NCI-H1092 (cell line): ENCODE data around the gene SRP54.
A peak's percentile ranks its signal among the peaks of the same experiment; 100 is the strongest.
"Not testable (repeated sequence)": the region's sequence is repeated elsewhere in the genome, so short reads cannot be mapped to it uniquely, and the experiment has no call there.

ENCODE experiments used
- DNase-seq: peaks from one replicate; lab custom pipeline; 2025; lab: John Stamatoyannopoulos, UW

Gene SRP54

GRCh38 chr14:34982421-34983147, at the start of gene SRP54:
SRP54 (plus strand) TSS chr14:34982992; CDS start chr14:34996710, 13,718 bp downstream.
- DNase-seq, result peak; percentile 99

GRCh38 chr14:34933301-34933700, 49.5 kb upstream of the SRP54 start:
- no peak for DNase-seq

GRCh38 chr14:34935488-34935887, 47.3 kb upstream of the SRP54 start:
- no peak for DNase-seq

- no peak for DNase-seq
Observed at GRCh38 chr14:34937442-34937841, 45.4 kb upstream of the SRP54 start.

- no peak for DNase-seq
Observed at GRCh38 chr14:34937876-34938275, 44.9 kb upstream of the SRP54 start.

- no peak for DNase-seq
Observed at GRCh38 chr14:34943506-34943905, 39.3 kb upstream of the SRP54 start.

- no peak for DNase-seq
Observed at GRCh38 chr14:34944744-34945143, 38.0 kb upstream of the SRP54 start.

- no peak for DNase-seq
Observed at GRCh38 chr14:34946699-34947098, 36.1 kb upstream of the SRP54 start.

GRCh38 chr14:34951286-34951685, 31.5 kb upstream of the SRP54 start:
- DNase-seq, result no peak

GRCh38 chr14:34956931-34957330, 25.9 kb upstream of the SRP54 start:
- DNase-seq, result no peak

- no peak for DNase-seq
Observed at GRCh38 chr14:34957771-34958286, 25.0 kb upstream of the SRP54 start.

GRCh38 chr14:34962106-34962505, 20.7 kb upstream of the SRP54 start:
- DNase-seq, result not testable (repeated sequence)

GRCh38 chr14:34964977-34965764, 17.6 kb upstream of the SRP54 start:
- no peak for DNase-seq

- DNase-seq, result no peak
Observed at GRCh38 chr14:34965912-34966311, 16.9 kb upstream of the SRP54 start.

- no peak for DNase-seq
Observed at GRCh38 chr14:34966413-34966812, 16.4 kb upstream of the SRP54 start.

GRCh38 chr14:34970665-34971064, 12.1 kb upstream of the SRP54 start:
- DNase-seq, result no peak

- no peak for DNase-seq
Observed at GRCh38 chr14:34971381-34971780, 11.4 kb upstream of the SRP54 start.

- DNase-seq, result no peak
Observed at GRCh38 chr14:34971801-34972200, 11.0 kb upstream of the SRP54 start.

- no peak for DNase-seq
Observed at GRCh38 chr14:34978444-34978843, 4.3 kb upstream of the SRP54 start.

- DNase-seq, result no peak
Observed at GRCh38 chr14:34980337-34980900, 2.4 kb upstream of the SRP54 start.

GRCh38 chr14:34981743-34982420, 910 bp upstream of the SRP54 start:
- DNase-seq, result no peak

- DNase-seq, result no peak
Observed at GRCh38 chr14:34983148-34983760, 462 bp downstream of the SRP54 start.
